ENCODE data around the gene STAU1. TPM values are rescaled to one million over a fixed set of nuclear protein-coding genes. Genes with fewer than 3 reads are reported as not detected.

Gene STAU1
- total and polyA plus RNA-seq, 10 of the 15 experiments (the other 5 are each of a cell fraction or from before 2014, with no cell fraction given): 13.9 to 66.2 (median 45.6) TPM

- no TSS peak for BruUV-seq (replicated peaks)
- Histone ChIP-seq H3K79me2 (ENCODE audit: control insufficient read depth, insufficient read depth, low read length) (no peaks in the 10 kb centered on the region), H3K27me3 (replicated peaks in 1 of 2; ENCODE audit: control insufficient read depth in 2 of 2, insufficient read depth in 2 of 2, low read length in 1 of 2) (no peaks in the 10 kb centered on the region), H3K36me3 (ENCODE audit: control insufficient read depth in 2 of 2, insufficient read depth in 2 of 2, low read length in 1 of 2) (peaks cover 13 to 32% of the 10 kb centered on the region in 2 experiments), H4K20me1 (ENCODE audit: control insufficient read depth, insufficient read depth) (no peaks in the 10 kb centered on the region), H3K4me2 (ENCODE audit: control insufficient read depth, insufficient read depth) (no peak overlapping the region), H3K27ac (ENCODE audit: control insufficient read depth, insufficient read depth) (no peak overlapping the region), H3K9ac (ENCODE audit: control insufficient read depth, insufficient read depth, low read length) (no peak overlapping the region), H3K4me3 (no peak overlapping the region), H2AFZ (ENCODE audit: control insufficient read depth, low read depth, low read length) (no peak overlapping the region), H3K4me1 (ENCODE audit: control insufficient read depth, insufficient read depth, low read length) (no peaks in the 10 kb centered on the region), H3K9me3 (replicated peaks; ENCODE audit: control insufficient read depth, insufficient read depth, low read length) (no peaks in the 10 kb centered on the region)
- DNase-seq (ENCODE audit: low read depth, low spot score): no peak
- intact Hi-C loops (cut with micrococcal nuclease; ENCODE audit: unreplicated experiment) (no loop called here), in situ Hi-C loops (cut with MboI) (no loop called here)
- no peak for ATAC-seq
- CTCF ChIA-PET: interaction anchor here (0.6 kb wide), 2 partner anchors 123 to 125 kb away, joined by 3 read pairs; no protein-coding TSS in a partner anchor
- RAD21 ChIA-PET (ENCODE audit: unreplicated experiment): no interaction called here
- POLR2A ChIA-PET: interaction anchor here (0.6 kb wide), 1 partner anchor 149 kb away, joined by 5 read pairs; no protein-coding TSS in a partner anchor
- no peak for TF ChIP-seq HDAC6 (IDR thresholded peaks at IDR 0.05; ENCODE audit: unreplicated experiment)
- no peak for TF ChIP-seq CBX5 (IDR thresholded peaks at IDR 0.05; ENCODE audit: low read depth)
- TF ChIP-seq ZBTB11 (CRISPR knock-in tag; IDR thresholded peaks at IDR 0.05): no peak
- no peak for TF ChIP-seq FOS (IDR thresholded peaks at IDR 0.05; ENCODE audit: borderline replicate concordance, extremely low read depth, insufficient read length)
- TF ChIP-seq SUZ12 (IDR thresholded peaks at IDR 0.05; ENCODE audit: unreplicated experiment): no peak
- no peak for TF ChIP-seq NKRF (conservative IDR thresholded peaks at IDR 0.05)
- no peak for TF ChIP-seq E2F4 (IDR thresholded peaks at IDR 0.05; ENCODE audit: low read depth, low read length)
- TF ChIP-seq TCF7 (IDR thresholded peaks at IDR 0.05; ENCODE audit: borderline replicate concordance): no peak
- no peak for TF ChIP-seq EZH2 (IDR thresholded peaks at IDR 0.05; ENCODE audit: borderline replicate concordance, control insufficient read depth, low read depth, low read length)
- TF ChIP-seq REST (IDR thresholded peaks at IDR 0.05; ENCODE audit: low read depth, low read length): no peak
- SMC1A ChIA-PET (ENCODE audit: uncharacterized antibody, unreplicated experiment): interaction anchor here (1.0 kb wide), 1 partner anchor 13 kb away, joined by 4 read pairs; no protein-coding TSS in a partner anchor
- FAIRE-seq: no peak
- 92% methylated on average over 8 of the region's 8 CpGs for WGBS (ENCODE audit: insufficient coverage, insufficient replicate concordance, low lambda C conversion rate, missing lambda C conversion rate)
Observed at GRCh38 chr20:49091104-49091503, 97.0 kb downstream of the STAU1 start.
